GM12878 (cell line): Measurements from ENCODE around the gene PPP1R3E. TPM values are rescaled to one million over a fixed set of nuclear protein-coding genes. Genes with fewer than 3 reads are reported as not detected.

Experiments
- CBFB ChIP-seq: IDR thresholded peaks from 2 replicates; pipeline ENCODE4 v1.6.1; 2016; ENCODE audit warnings: antibody characterized with exemption, low read depth
- CREM ChIP-seq: IDR thresholded peaks from 2 replicates; pipeline ENCODE4 v1.6.1; 2014; ENCODE audit warnings: antibody characterized with exemption, low read depth
- EP300 ChIP-seq, 2 experiments: fragments of 150-350 bp in 1 of 2; IDR thresholded peaks; 2 replicates each; pipeline ENCODE4 v1.6.1; 2011 to 2012; ENCODE audit warnings: low read depth in 2 of 2, low read length in 2 of 2, borderline replicate concordance in 1 of 2, improper control_type of control experiment in 1 of 2, inconsistent platforms in 1 of 2; ENCODE audit not compliant: control insufficient read depth in 1 of 2
- EZH2 ChIP-seq: IDR thresholded peaks from 2 replicates; pipeline ENCODE4 v1.6.1; 2012; ENCODE audit warnings: low read depth, mild to moderate bottlenecking, control low read depth, inconsistent platforms, low read length, borderline replicate concordance; ENCODE audit not compliant: control insufficient read depth
- HDAC6 ChIP-seq: fragments of 200-600 bp; sonication (generic); IDR thresholded peaks from one replicate; pipeline ENCODE4 v1.8.0; 2017; ENCODE audit warnings: antibody characterized with exemption; ENCODE audit not compliant: unreplicated experiment
- MAX ChIP-seq: IDR thresholded peaks from 2 replicates; pipeline ENCODE4 v1.6.1; 2012; ENCODE audit warnings: low read depth, low read length, improper control_type of control experiment
- MTA2 ChIP-seq: fragments of 450-650 bp; IDR thresholded peaks from 2 replicates; pipeline ENCODE4 v1.6.1; 2016; ENCODE audit warnings: low read depth, mild to moderate bottlenecking, moderate library complexity
- MYC ChIP-seq: IDR thresholded peaks from 2 replicates; pipeline ENCODE4 v1.6.1; 2011; ENCODE audit warnings: mild to moderate bottlenecking, low read length, moderate library complexity, inconsistent platforms; ENCODE audit not compliant: insufficient read depth, insufficient replicate concordance, insufficient read length, severe bottlenecking
- NFIC ChIP-seq: IDR thresholded peaks from 2 replicates; pipeline ENCODE4 v1.6.1; 2012; ENCODE audit warnings: low read depth, mild to moderate bottlenecking, inconsistent platforms, low read length, moderate library complexity
- NFXL1 ChIP-seq: fragments of 450-650 bp; IDR thresholded peaks from 2 replicates; pipeline ENCODE4 v1.6.1; 2017; ENCODE audit warnings: antibody characterized with exemption, mild to moderate bottlenecking, borderline replicate concordance
- NRF1 ChIP-seq: conservative IDR thresholded peaks from 2 replicates; pipeline ENCODE4 v1.6.1; 2011; ENCODE audit warnings: mild to moderate bottlenecking, low read depth, low read length, improper control_type of control experiment
- PAX5 ChIP-seq: IDR thresholded peaks from 2 replicates; pipeline ENCODE4 v1.6.1; 2011; ENCODE audit warnings: low read depth, low read length, borderline replicate concordance
- RELA ChIP-seq: fragments of 450-650 bp; IDR thresholded peaks from 2 replicates; pipeline ENCODE4 v1.8.0; 2014; ENCODE audit warnings: borderline replicate concordance; ENCODE audit not compliant: partially characterized antibody
- SREBF1 ChIP-seq: IDR thresholded peaks from 2 replicates; pipeline ENCODE4 v1.6.1; 2012; ENCODE audit warnings: mild to moderate bottlenecking, low read length
- STAT1 ChIP-seq: fragments of 450-650 bp; conservative IDR thresholded peaks from 2 replicates; pipeline ENCODE4 v1.6.1; 2014; ENCODE audit warnings: antibody characterized with exemption, mild to moderate bottlenecking
- SUZ12 ChIP-seq: fragments of 200-600 bp; sonication (generic); IDR thresholded peaks from one replicate; pipeline ENCODE4 v1.6.1; 2018; ENCODE audit warnings: antibody characterized with exemption, mild to moderate bottlenecking; ENCODE audit not compliant: unreplicated experiment
- ZSCAN29 ChIP-seq: fragments of 450-650 bp; IDR thresholded peaks from 2 replicates; pipeline ENCODE4 v1.6.1; 2017; ENCODE audit warnings: mild to moderate bottlenecking, moderate library complexity
- polyA plus RNA-seq, 11 experiments: library from polyadenylated mRNA; depleted of rRNA in 4 of 11; unstranded in 6 of 11; stranded (reverse) in 5 of 11; fragments of >200 nt; fragmentation: Nextera tagmentation in 4 of 11; fragmentation: Illumina TruSeq in 1 of 11; extraction: Ambion mirVana in 4 of 11; extraction: Trizol in 1 of 11; gene quantifications; 1 replicate in 1 of 11; 2 replicates in 10 of 11; pipeline versions ENCODE4 v1.2.1 to v1.2.3, GENCODE V29; 2011 to 2016; ENCODE audit warnings: inconsistent platforms in 2 of 11, missing spikeins in 2 of 11, low read depth in 1 of 11
- total RNA-seq, 4 experiments: library from RNA; depleted of rRNA in 3 of 4; stranded (reverse); fragments of >200 nt in 3 of 4; fragmentation: Illumina TruSeq in 1 of 4; extraction: Trizol in 1 of 4; gene quantifications; 2 replicates each; pipeline versions ENCODE4 v1.2.1 to v1.2.3, GENCODE V29; 2013 to 2021
- TF ChIP-seq, protein P1 (sequence below): fragments of 450-650 bp; formaldehyde crosslinking; IDR thresholded peaks from 2 replicates; pipeline ENCODE4 v1.4.0; 2020; ENCODE audit warnings: mild to moderate bottlenecking, moderate library complexity
- TF ChIP-seq, protein P2 (sequence below): fragments of 450-650 bp; IDR thresholded peaks from 2 replicates; pipeline ENCODE4 v1.6.1; 2017; ENCODE audit warnings: mild to moderate bottlenecking, moderate library complexity

PPP1R3E gene
- total and polyA plus RNA-seq, 10 of the 15 experiments (the other 5 are each of a cell fraction or from before 2014, with no cell fraction given): 4.6 to 26.4 (median 7.1) TPM

DNA sequence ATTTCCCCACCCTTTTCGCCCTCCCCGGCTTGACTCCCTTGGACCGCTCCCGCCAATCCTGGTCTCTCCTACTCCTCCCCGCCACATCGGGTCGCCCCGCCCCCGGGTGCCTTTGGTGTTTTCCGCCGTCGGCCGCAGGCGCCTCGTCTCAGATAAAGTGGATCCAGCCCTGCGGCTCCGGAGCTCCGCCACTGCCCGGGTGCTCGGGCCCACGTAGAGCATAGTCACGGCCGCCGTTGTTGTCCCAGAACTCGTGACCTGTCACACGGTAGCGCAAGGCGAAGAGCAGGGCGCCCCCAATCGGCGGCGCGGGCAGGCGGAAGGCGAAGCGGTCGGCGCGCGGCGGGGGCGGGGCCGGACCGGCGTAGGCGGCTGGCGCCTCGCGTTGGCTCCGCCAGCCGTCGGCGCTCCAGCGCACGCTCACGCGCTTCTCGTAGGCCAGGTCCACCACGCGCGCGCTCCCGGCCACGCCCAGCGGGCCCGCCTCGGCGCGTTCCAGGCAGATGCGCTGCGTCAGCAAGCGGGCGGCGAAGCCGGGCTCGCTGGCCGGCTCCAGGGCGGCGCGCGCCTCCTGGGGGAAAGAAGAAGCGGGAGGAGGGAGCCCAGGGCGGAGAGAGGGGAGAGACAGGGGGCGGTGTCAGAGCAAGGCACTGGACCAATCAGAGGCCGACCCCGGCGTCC, 1.2 kb downstream of the PPP1R3E start (continued):
- TF ChIP-seq SREBF1 (no peak), STAT1 (peak; percentile 96; the same call in 1 of the 2 replicates), EZH2 (no peak), ZSCAN29 (no peak), EP300 (IDR thresholded peaks at IDR 0.05; ENCODE audit: borderline replicate concordance in 1 of 2, control insufficient read depth in 1 of 2, low read depth in 2 of 2, low read length in 2 of 2) (peak; percentile 39; a peak in 1 of 4 replicates), NRF1 (peak; percentile 59; the same call in 1 of the 2 replicates), CBFB (no peak), CREM (peak; percentile 52), NFIC (no peak), SUZ12 (no peak), MYC (no peak), MTA2 (no peak), NFXL1 (no peak), RELA (peak; percentile 76), MAX (peak; percentile 84; the same call in 1 of the 2 replicates), PAX5 (0 out of 2 replicates have a peak, but pooled peaks have one; percentile 58), HDAC6 (no peak)
- TF ChIP-seq, protein P1, sequence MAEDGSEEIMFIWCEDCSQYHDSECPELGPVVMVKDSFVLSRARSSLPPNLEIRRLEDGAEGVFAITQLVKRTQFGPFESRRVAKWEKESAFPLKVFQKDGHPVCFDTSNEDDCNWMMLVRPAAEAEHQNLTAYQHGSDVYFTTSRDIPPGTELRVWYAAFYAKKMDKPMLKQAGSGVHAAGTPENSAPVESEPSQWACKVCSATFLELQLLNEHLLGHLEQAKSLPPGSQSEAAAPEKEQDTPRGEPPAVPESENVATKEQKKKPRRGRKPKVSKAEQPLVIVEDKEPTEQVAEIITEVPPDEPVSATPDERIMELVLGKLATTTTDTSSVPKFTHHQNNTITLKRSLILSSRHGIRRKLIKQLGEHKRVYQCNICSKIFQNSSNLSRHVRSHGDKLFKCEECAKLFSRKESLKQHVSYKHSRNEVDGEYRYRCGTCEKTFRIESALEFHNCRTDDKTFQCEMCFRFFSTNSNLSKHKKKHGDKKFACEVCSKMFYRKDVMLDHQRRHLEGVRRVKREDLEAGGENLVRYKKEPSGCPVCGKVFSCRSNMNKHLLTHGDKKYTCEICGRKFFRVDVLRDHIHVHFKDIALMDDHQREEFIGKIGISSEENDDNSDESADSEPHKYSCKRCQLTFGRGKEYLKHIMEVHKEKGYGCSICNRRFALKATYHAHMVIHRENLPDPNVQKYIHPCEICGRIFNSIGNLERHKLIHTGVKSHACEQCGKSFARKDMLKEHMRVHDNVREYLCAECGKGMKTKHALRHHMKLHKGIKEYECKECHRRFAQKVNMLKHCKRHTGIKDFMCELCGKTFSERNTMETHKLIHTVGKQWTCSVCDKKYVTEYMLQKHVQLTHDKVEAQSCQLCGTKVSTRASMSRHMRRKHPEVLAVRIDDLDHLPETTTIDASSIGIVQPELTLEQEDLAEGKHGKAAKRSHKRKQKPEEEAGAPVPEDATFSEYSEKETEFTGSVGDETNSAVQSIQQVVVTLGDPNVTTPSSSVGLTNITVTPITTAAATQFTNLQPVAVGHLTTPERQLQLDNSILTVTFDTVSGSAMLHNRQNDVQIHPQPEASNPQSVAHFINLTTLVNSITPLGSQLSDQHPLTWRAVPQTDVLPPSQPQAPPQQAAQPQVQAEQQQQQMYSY (CRISPR knock-in tag): no peak
- TF ChIP-seq, protein P2, sequence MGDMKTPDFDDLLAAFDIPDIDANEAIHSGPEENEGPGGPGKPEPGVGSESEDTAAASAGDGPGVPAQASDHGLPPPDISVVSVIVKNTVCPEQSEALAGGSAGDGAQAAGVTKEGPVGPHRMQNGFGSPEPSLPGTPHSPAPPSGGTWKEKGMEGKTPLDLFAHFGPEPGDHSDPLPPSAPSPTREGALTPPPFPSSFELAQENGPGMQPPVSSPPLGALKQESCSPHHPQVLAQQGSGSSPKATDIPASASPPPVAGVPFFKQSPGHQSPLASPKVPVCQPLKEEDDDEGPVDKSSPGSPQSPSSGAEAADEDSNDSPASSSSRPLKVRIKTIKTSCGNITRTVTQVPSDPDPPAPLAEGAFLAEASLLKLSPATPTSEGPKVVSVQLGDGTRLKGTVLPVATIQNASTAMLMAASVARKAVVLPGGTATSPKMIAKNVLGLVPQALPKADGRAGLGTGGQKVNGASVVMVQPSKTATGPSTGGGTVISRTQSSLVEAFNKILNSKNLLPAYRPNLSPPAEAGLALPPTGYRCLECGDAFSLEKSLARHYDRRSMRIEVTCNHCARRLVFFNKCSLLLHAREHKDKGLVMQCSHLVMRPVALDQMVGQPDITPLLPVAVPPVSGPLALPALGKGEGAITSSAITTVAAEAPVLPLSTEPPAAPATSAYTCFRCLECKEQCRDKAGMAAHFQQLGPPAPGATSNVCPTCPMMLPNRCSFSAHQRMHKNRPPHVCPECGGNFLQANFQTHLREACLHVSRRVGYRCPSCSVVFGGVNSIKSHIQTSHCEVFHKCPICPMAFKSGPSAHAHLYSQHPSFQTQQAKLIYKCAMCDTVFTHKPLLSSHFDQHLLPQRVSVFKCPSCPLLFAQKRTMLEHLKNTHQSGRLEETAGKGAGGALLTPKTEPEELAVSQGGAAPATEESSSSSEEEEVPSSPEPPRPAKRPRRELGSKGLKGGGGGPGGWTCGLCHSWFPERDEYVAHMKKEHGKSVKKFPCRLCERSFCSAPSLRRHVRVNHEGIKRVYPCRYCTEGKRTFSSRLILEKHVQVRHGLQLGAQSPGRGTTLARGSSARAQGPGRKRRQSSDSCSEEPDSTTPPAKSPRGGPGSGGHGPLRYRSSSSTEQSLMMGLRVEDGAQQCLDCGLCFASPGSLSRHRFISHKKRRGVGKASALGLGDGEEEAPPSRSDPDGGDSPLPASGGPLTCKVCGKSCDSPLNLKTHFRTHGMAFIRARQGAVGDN: peak; percentile 75
